GM21737 (cell line): ENCODE measurements around the gene GINS2.

ENCODE experiments used
- ATAC-seq: cut with Tn5 transposase; IDR thresholded peaks from one replicate; pipeline ENCODE4 v1.9.1; 2021; ENCODE audit warnings: mild to moderate bottlenecking, moderate library complexity; ENCODE audit not compliant: unreplicated experiment

The GINS2 gene

GRCh38 chr16:85690469-85691064 is 1.8 kb upstream of the GINS2 start:
- ATAC-seq, result no peak

GRCh38 chr16:85689950-85690320 is 1.2 kb upstream of the GINS2 start:
- ATAC-seq, result no peak

GRCh38 chr16:85689285-85689949 is 663 bp upstream of the GINS2 start:
- ATAC-seq, result no peak

GRCh38 chr16:85687651-85688471 is 893 bp downstream of the GINS2 start:
- no peak for ATAC-seq

- ATAC-seq, result no peak
These were observed 1.7 kb downstream of the GINS2 start for GRCh38 chr16:85686912-85687591.

GRCh38 chr16:85685251-85685650 is 3.5 kb downstream of the GINS2 start:
- no peak for ATAC-seq

GRCh38 chr16:85683363-85683762 is 5.4 kb downstream of the GINS2 start:
- ATAC-seq, result no peak

GRCh38 chr16:85682516-85682915 is 6.2 kb downstream of the GINS2 start:
- ATAC-seq, result no peak

GRCh38 chr16:85681255-85681654 is 7.5 kb downstream of the GINS2 start:
- ATAC-seq, result no peak

- no peak for ATAC-seq
These were observed 8.3 kb downstream of the GINS2 start for GRCh38 chr16:85680352-85680944.

GRCh38 chr16:85679870-85680269 is 8.9 kb downstream of the GINS2 start:
- ATAC-seq, result no peak

- no peak for ATAC-seq
These were observed 9.9 kb downstream of the GINS2 start for GRCh38 chr16:85678821-85679220.

- ATAC-seq, result no peak
These were observed 10.7 kb downstream of the GINS2 start for GRCh38 chr16:85678016-85678415.

- ATAC-seq, result no peak
These were observed 11.3 kb downstream of the GINS2 start for GRCh38 chr16:85677383-85677967.

- no peak for ATAC-seq
These were observed 12.3 kb downstream of the GINS2 start for GRCh38 chr16:85676466-85676865.

GRCh38 chr16:85675251-85675874 is 13.4 kb downstream of the GINS2 start:
- no peak for ATAC-seq

GRCh38 chr16:85674828-85675227 is 13.9 kb downstream of the GINS2 start:
- no peak for ATAC-seq

GRCh38 chr16:85674418-85674755 is 14.4 kb downstream of the GINS2 start:
- ATAC-seq, result no peak

GRCh38 chr16:85673529-85674417 is 15.0 kb downstream of the GINS2 start:
- ATAC-seq, result no peak
